ENCODE results near the gene NEURL1B.

DNA sequence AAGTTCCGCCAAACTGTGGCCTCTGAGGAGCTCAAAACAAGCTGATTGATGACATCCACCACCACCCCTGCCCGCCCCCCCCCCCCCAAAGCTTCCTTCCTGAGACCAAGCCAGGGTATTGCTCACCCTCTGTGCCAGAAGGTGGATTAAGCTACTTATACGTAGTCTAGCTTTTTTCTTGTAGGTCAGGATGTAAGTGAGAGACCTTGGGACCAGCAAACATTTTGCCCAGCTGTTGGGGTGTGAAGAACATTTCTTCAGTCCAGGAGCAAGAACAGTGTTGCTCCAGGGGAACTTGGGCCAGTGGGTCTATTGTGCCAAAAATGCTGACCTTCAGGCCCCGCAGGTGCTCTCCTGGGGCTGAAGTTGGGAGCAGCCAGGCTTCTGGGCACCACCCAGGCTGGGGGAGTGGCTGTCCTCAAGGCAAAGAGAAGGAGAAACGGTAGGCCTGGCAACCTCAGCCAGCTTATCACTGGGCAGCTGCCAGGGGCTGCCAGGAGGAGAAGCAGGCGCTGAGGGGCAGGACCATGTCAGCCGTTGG lies 18.0 kb downstream of the NEURL1B start:
- TF ChIP-seq, protein P1, sequence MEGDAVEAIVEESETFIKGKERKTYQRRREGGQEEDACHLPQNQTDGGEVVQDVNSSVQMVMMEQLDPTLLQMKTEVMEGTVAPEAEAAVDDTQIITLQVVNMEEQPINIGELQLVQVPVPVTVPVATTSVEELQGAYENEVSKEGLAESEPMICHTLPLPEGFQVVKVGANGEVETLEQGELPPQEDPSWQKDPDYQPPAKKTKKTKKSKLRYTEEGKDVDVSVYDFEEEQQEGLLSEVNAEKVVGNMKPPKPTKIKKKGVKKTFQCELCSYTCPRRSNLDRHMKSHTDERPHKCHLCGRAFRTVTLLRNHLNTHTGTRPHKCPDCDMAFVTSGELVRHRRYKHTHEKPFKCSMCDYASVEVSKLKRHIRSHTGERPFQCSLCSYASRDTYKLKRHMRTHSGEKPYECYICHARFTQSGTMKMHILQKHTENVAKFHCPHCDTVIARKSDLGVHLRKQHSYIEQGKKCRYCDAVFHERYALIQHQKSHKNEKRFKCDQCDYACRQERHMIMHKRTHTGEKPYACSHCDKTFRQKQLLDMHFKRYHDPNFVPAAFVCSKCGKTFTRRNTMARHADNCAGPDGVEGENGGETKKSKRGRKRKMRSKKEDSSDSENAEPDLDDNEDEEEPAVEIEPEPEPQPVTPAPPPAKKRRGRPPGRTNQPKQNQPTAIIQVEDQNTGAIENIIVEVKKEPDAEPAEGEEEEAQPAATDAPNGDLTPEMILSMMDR (conservative IDR thresholded peaks at IDR 0.05) = no peak
- TF ChIP-seq ZFX (IDR thresholded peaks at IDR 0.05) = no peak
